CD14-positive monocyte (primary cell): ENCODE measurements around the gene DAZAP1. TPM values are rescaled to one million over a fixed set of nuclear protein-coding genes. Genes with fewer than 3 reads are reported as not detected.

ENCODE experiments used
- DNase-seq, 3 donors: peaks; one replicate each; pipeline ENCODE4 v3.0.0-alpha.2; 2011 to 2022
- H2AFZ ChIP-seq: 2 replicates; pipeline ENCODE4 v1.6.0; 2012; ENCODE audit warnings: mild to moderate bottlenecking, low read depth, low read length, inconsistent platforms; ENCODE audit not compliant: insufficient read depth, poor library complexity, severe bottlenecking
- H3K27ac ChIP-seq, 2 donors: 1 replicate in 1 of 2; 2 replicates in 1 of 2; pipeline ENCODE4 v1.5.1; 2012 to 2013; ENCODE audit warnings: low read length in 2 of 2, control low read depth in 1 of 2, inconsistent platforms in 1 of 2, low read depth in 1 of 2, mild to moderate bottlenecking in 1 of 2
- H3K27me3 ChIP-seq, 2 donors: one replicate each; pipeline versions ENCODE4 v1.6.0 to v1.6.1; 2011 to 2013; ENCODE audit warnings: low read length in 2 of 2; ENCODE audit not compliant: control insufficient read depth in 2 of 2, insufficient read depth in 2 of 2
- H3K36me3 ChIP-seq, 2 donors: replicated peaks in 1 of 2; 1 replicate in 1 of 2; 2 replicates in 1 of 2; pipeline versions ENCODE4 v1.5.1 to v1.6.1; 2012 to 2013; ENCODE audit warnings: low read length in 2 of 2, control low read depth in 1 of 2, inconsistent platforms in 1 of 2, mild to moderate bottlenecking in 1 of 2; ENCODE audit not compliant: insufficient read depth in 2 of 2, control insufficient read depth in 1 of 2
- H3K4me1 ChIP-seq, 2 donors: 1 replicate in 1 of 2; 2 replicates in 1 of 2; pipeline versions ENCODE4 v1.5.1 to v1.6.1; 2012 to 2013; ENCODE audit warnings: low read length in 2 of 2, control low read depth in 1 of 2, inconsistent platforms in 1 of 2, mild to moderate bottlenecking in 1 of 2, moderate library complexity in 1 of 2; ENCODE audit not compliant: insufficient read depth in 2 of 2, control insufficient read depth in 1 of 2
- H3K4me2 ChIP-seq: replicated peaks from 2 replicates; pipeline ENCODE3; 2012; ENCODE audit warnings: low read length, moderate library complexity, mild to moderate bottlenecking; ENCODE audit not compliant: poor library complexity, severe bottlenecking; ENCODE audit errors: extremely low read depth
- H3K4me3 ChIP-seq, 3 experiments: fragments of 200-600 bp in 1 of 3; sonication (generic) in 1 of 3; replicated peaks in 1 of 3; 1 replicate in 2 of 3; 2 replicates in 1 of 3; pipeline ENCODE4 v1.5.1; 2011 to 2013; ENCODE audit warnings: low read length in 3 of 3, mild to moderate bottlenecking in 3 of 3, control low read depth in 2 of 3, low read depth in 2 of 3, inconsistent platforms in 1 of 3, moderate library complexity in 1 of 3
- H3K79me2 ChIP-seq: 2 replicates; pipeline ENCODE4 v1.6.0; 2012; ENCODE audit warnings: mild to moderate bottlenecking, control low read depth, inconsistent platforms, low read length, moderate library complexity; ENCODE audit not compliant: insufficient read depth
- H3K9ac ChIP-seq: 2 replicates; pipeline ENCODE4 v1.6.0; 2017; ENCODE audit warnings: low read length, mild to moderate bottlenecking; ENCODE audit not compliant: insufficient read depth, poor library complexity, severe bottlenecking
- H3K9me3 ChIP-seq, 2 donors: replicated peaks in 1 of 2; 1 replicate in 1 of 2; 2 replicates in 1 of 2; pipeline versions ENCODE4 v1.5.1 to v1.6.1; 2012 to 2013; ENCODE audit warnings: low read length in 2 of 2, control low read depth in 1 of 2; ENCODE audit not compliant: control insufficient read depth in 1 of 2, insufficient read depth in 1 of 2
- H4K20me1 ChIP-seq: 2 replicates; pipeline ENCODE4 v1.6.0; 2012; ENCODE audit warnings: mild to moderate bottlenecking, low read length, control low read depth, moderate library complexity; ENCODE audit not compliant: insufficient read depth
- H3K27ac Mint-ChIP-seq, 7 donors: one replicate each; pipeline ENCODE4 v1.8.0; 2020; ENCODE audit warnings: mild to moderate bottlenecking in 7 of 7, mixed read lengths in 7 of 7, moderate library complexity in 6 of 7, inconsistent platforms in 2 of 7
- H3K27me3 Mint-ChIP-seq, 3 donors: one replicate each; pipeline ENCODE4 v1.8.0; 2021 to 2022; ENCODE audit warnings: low read depth in 3 of 3, mild to moderate bottlenecking in 3 of 3, mixed read lengths in 3 of 3, moderate library complexity in 3 of 3, inconsistent platforms in 1 of 3
- H3K36me3 Mint-ChIP-seq, 2 donors: one replicate each; pipeline ENCODE4 v1.8.0; 2020; ENCODE audit warnings: mixed read lengths in 2 of 2, inconsistent platforms in 1 of 2, mild to moderate bottlenecking in 1 of 2
- H3K4me1 Mint-ChIP-seq: one replicate; pipeline ENCODE4 v1.8.0; 2020; ENCODE audit warnings: mild to moderate bottlenecking, mixed read lengths
- H3K4me3 Mint-ChIP-seq, 2 donors: one replicate each; pipeline ENCODE4 v1.8.0; 2020; ENCODE audit warnings: mild to moderate bottlenecking in 2 of 2, mixed read lengths in 2 of 2, moderate library complexity in 1 of 2
- H3K9me3 Mint-ChIP-seq, 7 donors: one replicate each; pipeline ENCODE4 v1.8.0; 2020 to 2022; ENCODE audit warnings: mixed read lengths in 7 of 7, mild to moderate bottlenecking in 6 of 7, moderate library complexity in 6 of 7, inconsistent platforms in 2 of 7
- CTCF ChIP-seq: fragments of 200-600 bp; IDR thresholded peaks from one replicate; pipeline ENCODE4 v1.8.0; 2022; ENCODE audit warnings: antibody characterized with exemption, mild to moderate bottlenecking
- WGBS: methylation state at CpG from one replicate; pipeline ENCODE4 v1.1.5; 2013; ENCODE audit warnings: missing lambda C conversion rate; ENCODE audit not compliant: insufficient coverage; 5-methylcytosine and 5-hydroxymethylcytosine counted together
- intact Hi-C, 2 donors: fragments of 100-400 bp; cut with micrococcal nuclease; formaldehyde crosslinking; loops; one replicate each; pipeline versions ENCODE4 v1.15.0 to v1.15.1; 2023
- polyA plus RNA-seq, 3 donors: library from polyadenylated mRNA; depleted of rRNA in 1 of 3; unstranded in 2 of 3; stranded (reverse) in 1 of 3; fragments of 300-500 nt in 2 of 3; fragments of >200 nt in 1 of 3; fragmentation: Illumina TruSeq in 2 of 3; gene quantifications; 1 replicate in 2 of 3; 2 replicates in 1 of 3; pipeline ENCODE4 v1.2.3, GENCODE V29; 2012 to 2021

Gene DAZAP1
- polyA plus RNA-seq, 3 donors: 3.3 to 57.1 (median 4.2) TPM

- intact Hi-C loops: loop anchor here in 1 of 2 donors (10.0 kb wide), 1 partner anchor 67 kb away; the partner anchor contains the start of gene ADAMTSL5
- Mint-ChIP-seq H3K9me3 (peaks cover 0 to 28% (median 15%) of the 10 kb centered on the region in 7 donors), H3K27ac (no peak overlapping the region), H3K27me3 (peaks cover 61 to 86% (median 64%) of the 10 kb centered on the region in 3 donors), H3K4me3 (peak overlapping the region in 1 of 2 donors; percentile 87), H3K36me3 (peaks cover 3 to 12% of the 10 kb centered on the region in 2 donors), H3K4me1 (peaks cover 17% of the 10 kb centered on the region)
- no peak overlapping the region for H2AFZ ChIP-seq
- no peak overlapping the region for H3K4me3 ChIP-seq
- peaks cover 45 to 75% of the 10 kb centered on the region in 2 donors for H3K27me3 ChIP-seq
- no peaks in the 10 kb centered on the region for H3K79me2 ChIP-seq
- no peak overlapping the region for H3K4me2 ChIP-seq
- TF ChIP-seq CTCF: no peak
- H3K27ac ChIP-seq: no peak overlapping the region
- no peak for DNase-seq
- H4K20me1 ChIP-seq: peaks cover 47% of the 10 kb centered on the region
- peaks cover 0 to 23% of the 10 kb centered on the region in 2 donors for H3K9me3 ChIP-seq
- WGBS: 13% methylated on average over 1 of the region's 4 CpGs
- peaks cover 0 to 4% of the 10 kb centered on the region in 2 donors for H3K36me3 ChIP-seq
- H3K4me1 ChIP-seq: peaks cover 14 to 32% of the 10 kb centered on the region in 2 donors
- H3K9ac ChIP-seq: no peak overlapping the region
These were observed 40.1 kb downstream of the DAZAP1 start for GRCh38 chr19:1447504-1447903.

DNA sequence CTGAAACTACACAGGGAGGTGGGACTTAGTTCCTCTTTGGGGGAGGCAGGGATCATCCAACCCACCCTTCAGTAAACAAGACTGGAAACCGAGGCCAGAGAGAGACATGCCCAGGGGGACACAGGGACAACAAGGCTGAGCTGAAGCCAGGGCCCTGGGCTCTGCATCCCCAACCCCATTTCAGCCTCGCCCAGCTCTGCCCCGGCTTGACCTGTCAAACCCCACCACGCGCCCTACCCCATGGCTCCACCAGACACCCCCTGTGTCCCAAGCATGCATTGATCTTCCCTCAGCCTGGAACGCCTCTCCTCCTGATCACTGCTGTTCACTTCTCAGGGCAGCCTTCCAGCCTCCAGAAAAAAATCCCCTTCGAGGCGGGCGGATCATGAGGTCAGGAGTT lies 40.6 kb downstream of the DAZAP1 start:
- Mint-ChIP-seq H3K9me3 (peaks cover 0 to 28% (median 15%) of the 10 kb centered on the region in 7 donors), H3K27ac (no peak overlapping the region), H3K4me3 (peak overlapping the region in 1 of 2 donors; percentile 87), H3K27me3 (peaks cover 65 to 91% (median 69%) of the 10 kb centered on the region in 3 donors), H3K36me3 (peaks cover 0 to 7% of the 10 kb centered on the region in 2 donors), H3K4me1 (peaks cover 15% of the 10 kb centered on the region)
- no peak overlapping the region for H2AFZ ChIP-seq
- H3K36me3 ChIP-seq: no peaks in the 10 kb centered on the region
- H3K4me3 ChIP-seq: no peak overlapping the region
- no peaks in the 10 kb centered on the region for H3K79me2 ChIP-seq
- H3K4me1 ChIP-seq: peaks cover 14 to 32% of the 10 kb centered on the region in 2 donors
- no peak for DNase-seq
- no peak overlapping the region for H3K9ac ChIP-seq
- WGBS: 75% methylated on average over 6 of the region's 9 CpGs
- H3K27ac ChIP-seq: no peak overlapping the region
- intact Hi-C loops: loop anchor here in 1 of 2 donors (10.0 kb wide), 1 partner anchor 67 kb away; the partner anchor contains the start of gene ADAMTSL5
- peaks cover 45 to 79% of the 10 kb centered on the region in 2 donors for H3K27me3 ChIP-seq
- H4K20me1 ChIP-seq: peaks cover 42% of the 10 kb centered on the region
- no peak overlapping the region for H3K4me2 ChIP-seq
- no peak for TF ChIP-seq CTCF
- peaks cover 0 to 23% of the 10 kb centered on the region in 2 donors for H3K9me3 ChIP-seq
